K562 (cell line): ENCODE results near the gene ANO9. TPM values are rescaled to one million over a fixed set of nuclear protein-coding genes. Genes with fewer than 3 reads are reported as not detected.

Experiments used
- ATAC-seq: fragments of 200-7000 bp; cut with Tn5 transposase; 3 replicates; pipeline ENCODE4 v1.9.1; 2020; ENCODE audit warnings: moderate library complexity
- BruUV-seq: library from RNA; stranded (reverse); fragments of 400-500 nt; replicated peaks from 2 replicates; lab custom pipeline; 2021; lab: Mats Ljungman, UMichigan
- CTCF ChIA-PET: fragments of 300-600 bp; formaldehyde crosslinking; extraction: SDS; loops from one replicate; lab custom pipeline; 2021; ENCODE audit warnings: low intra/inter-chr PET ratio; lab: Yijun Ruan, JAX
- POLR2A ChIA-PET: fragments of 300-600, 350-650 bp; sonication (Branson Sonifier 250); formaldehyde crosslinking; extraction: SDS; loops from one replicate; lab custom pipeline; 2021; ENCODE audit warnings: antibody characterized with exemption, inconsistent platforms; lab: Yijun Ruan, JAX
- DNase-seq, 4 experiments: peaks; one replicate each; pipeline versions ENCODE4 v3.0.0 to v3.0.0-alpha.2; 2011 to 2018; ENCODE audit warnings: low spot score in 3 of 4, mixed read lengths in 3 of 4; ENCODE audit errors: extremely low read depth in 1 of 4
- FAIRE-seq: peaks from 2 replicates; lab custom pipeline; 2011; peaks lifted over from hg19 to GRCh38; lab: Jason Lieb, UNC
- H2AFZ ChIP-seq: 2 replicates; pipeline ENCODE4 v1.6.0; 2011; ENCODE audit warnings: low read depth, low read length, control low read depth, inconsistent platforms
- H3K27ac ChIP-seq: fragments of 200-600 bp; 3 replicates; pipeline ENCODE4 v1.8.0; 2011; ENCODE audit warnings: low read depth, mild to moderate bottlenecking, control low read depth, inconsistent platforms, low read length, moderate library complexity, mixed read lengths; ENCODE audit errors: extremely low read depth
- H3K27me3 ChIP-seq, 2 experiments: fragments of 300-600 bp in 1 of 2; 2 replicates in 1 of 2; 3 replicates in 1 of 2; pipeline versions ENCODE4 v1.6.0 to v1.8.0; 2011; ENCODE audit warnings: inconsistent platforms in 2 of 2, low read length in 2 of 2, mild to moderate bottlenecking in 1 of 2, mixed read lengths in 1 of 2, moderate library complexity in 1 of 2; ENCODE audit not compliant: control insufficient read depth in 2 of 2, insufficient read depth in 2 of 2
- H3K36me3 ChIP-seq: fragments of 300-600 bp; 3 replicates; pipeline ENCODE4 v1.8.0; 2011; ENCODE audit warnings: mild to moderate bottlenecking, low read length, inconsistent platforms; ENCODE audit not compliant: control insufficient read depth, insufficient read depth
- H3K4me1 ChIP-seq, 2 experiments: fragments of 200-600 bp in 1 of 2; replicated peaks in 1 of 2; 2 replicates in 1 of 2; 3 replicates in 1 of 2; pipeline versions ENCODE4 v1.5.1 to v1.8.0; 2011; ENCODE audit warnings: inconsistent platforms in 2 of 2, low read length in 2 of 2, mild to moderate bottlenecking in 1 of 2, mixed read lengths in 1 of 2, moderate library complexity in 1 of 2; ENCODE audit not compliant: control insufficient read depth in 2 of 2, insufficient read depth in 2 of 2
- H3K4me2 ChIP-seq: 2 replicates; pipeline ENCODE4 v1.6.1; 2011; ENCODE audit warnings: low read length, control low read depth, inconsistent platforms, mixed read lengths; ENCODE audit not compliant: insufficient read depth
- H3K4me3 ChIP-seq: fragments of 200-600 bp; sonication (generic), shearing (Covaris generic); 2 replicates; pipeline ENCODE4 v1.5.1; 2016; ENCODE audit warnings: control low read depth, inconsistent platforms
- H3K79me2 ChIP-seq: fragments of 200-600 bp; 3 replicates; pipeline ENCODE4 v1.8.0; 2011; ENCODE audit warnings: low read length, inconsistent platforms; ENCODE audit not compliant: control insufficient read depth, insufficient read depth
- H3K9ac ChIP-seq, 2 experiments: 2 replicates each; pipeline versions ENCODE4 v1.6.0 to v1.6.1; 2011; ENCODE audit warnings: low read depth in 2 of 2, low read length in 2 of 2, control low read depth in 1 of 2, inconsistent platforms in 1 of 2, mild to moderate bottlenecking in 1 of 2, mixed read lengths in 1 of 2; ENCODE audit not compliant: insufficient read depth in 1 of 2
- H3K9me1 ChIP-seq: one replicate; pipeline ENCODE4 v1.6.0; 2011; ENCODE audit warnings: inconsistent platforms, mild to moderate bottlenecking, low read length, moderate library complexity; ENCODE audit not compliant: control insufficient read depth, insufficient read depth
- H3K9me3 ChIP-seq: replicated peaks from 2 replicates; pipeline ENCODE4 v1.5.1; 2011; ENCODE audit warnings: low read depth, low read length, inconsistent platforms; ENCODE audit not compliant: control insufficient read depth, insufficient read depth
- H4K20me1 ChIP-seq: replicated peaks from 2 replicates; pipeline ENCODE4 v1.6.1; 2011; ENCODE audit warnings: low read length, inconsistent platforms, mixed read lengths; ENCODE audit not compliant: control insufficient read depth, insufficient read depth
- FIP1L1 ChIP-seq: fragments of 200-400 bp; formaldehyde crosslinking; IDR thresholded peaks from 2 replicates; pipeline ENCODE4 v1.6.1; 2018; ENCODE audit warnings: mild to moderate bottlenecking, low read depth, low read length; ENCODE audit not compliant: poor library complexity, severe bottlenecking
- NFIC ChIP-seq: fragments of 450-650 bp; IDR thresholded peaks from 2 replicates; pipeline ENCODE4 v1.6.1; 2017; ENCODE audit warnings: mild to moderate bottlenecking, inconsistent platforms
- POLR2A ChIP-seq: fragments of 450-650 bp; conservative IDR thresholded peaks from 2 replicates; pipeline ENCODE4 v1.6.1; 2016
- TEAD2 ChIP-seq: fragments of 450-650 bp; IDR thresholded peaks from 2 replicates; pipeline ENCODE4 v1.6.1; 2016; ENCODE audit warnings: missing genetic modification characterization, control low read depth, missing compliant biosample characterization
- ZBTB33 ChIP-seq: sonication (generic); formaldehyde crosslinking; IDR thresholded peaks from 2 replicates; pipeline ENCODE4 v1.8.1; 2023; ENCODE audit warnings: mild to moderate bottlenecking, missing genetic modification reagents
- ZBTB40 ChIP-seq, 2 experiments: fragments of 450-650 bp in 1 of 2; sonication (generic) in 1 of 2; formaldehyde crosslinking in 1 of 2; IDR thresholded peaks; 2 replicates each; pipeline versions ENCODE4 v1.7.1 to v1.9.0; 2016 to 2022; ENCODE audit warnings: inconsistent platforms in 1 of 2, mild to moderate bottlenecking in 1 of 2, missing genetic modification reagents in 1 of 2
- ZNF184 ChIP-seq: sonication (generic); formaldehyde crosslinking; IDR thresholded peaks from 2 replicates; pipeline ENCODE4 v1.5.0; 2020; ENCODE audit warnings: missing genetic modification reagents
- ZNF830 ChIP-seq: fragments of 250-450 bp; sonication (Bioruptor Pico); IDR thresholded peaks from 2 replicates; pipeline ENCODE4 v1.5.0; 2021; ENCODE audit warnings: mild to moderate bottlenecking
- WGBS: fragments of 100-300 bp; shearing (Covaris generic); methylation state at CpG from one replicate; pipeline ENCODE4 v1.1.6; 2016; ENCODE audit warnings: low coverage, mixed read lengths; ENCODE audit not compliant: insufficient coverage; ENCODE audit errors: missing lambda C conversion rate; 5-methylcytosine and 5-hydroxymethylcytosine counted together
- in situ Hi-C: fragments of 300-500 bp; cut with MboI; formaldehyde crosslinking; loops from 4 replicates; pipeline ENCODE4 v1.15.0; 2018; ENCODE audit warnings: inconsistent platforms, mixed read lengths
- intact Hi-C: fragments of 100-400 bp; cut with micrococcal nuclease; formaldehyde crosslinking; loops from 2 replicates; pipeline ENCODE4 v1.14.2; 2022
- polyA plus RNA-seq, 8 experiments: library from polyadenylated mRNA; depleted of rRNA in 4 of 8; stranded (reverse) in 5 of 8; unstranded in 3 of 8; fragments of >200 nt; fragmentation: Nextera tagmentation in 2 of 8; fragmentation: Illumina TruSeq in 1 of 8; extraction: Ambion mirVana in 2 of 8; extraction: Trizol in 1 of 8; gene quantifications; 2 replicates each; pipeline versions ENCODE4 v1.2.1 to v1.2.3, GENCODE V29; 2011 to 2014; ENCODE audit warnings: inconsistent platforms in 1 of 8, missing spikeins in 1 of 8
- total RNA-seq, 7 experiments: library from RNA; depleted of rRNA in 6 of 7; stranded (reverse); fragments of >200 nt in 6 of 7; fragmentation: Illumina TruSeq in 2 of 7; extraction: Trizol in 2 of 7; gene quantifications; 2 replicates each; pipeline versions ENCODE4 v1.2.1 to v1.2.3, GENCODE V29; 2011 to 2021; ENCODE audit warnings: low replicate concordance in 1 of 7

Gene ANO9
- total and polyA plus RNA-seq, 9 of the 15 experiments (the other 6 are each of a cell fraction or from before 2014, with no cell fraction given), result 0.20 to 14.5 (median 4.5) TPM

GRCh38 chr11:391117-392017, 50.4 kb downstream of the ANO9 start:
- peaks cover 27 to 65% of the 10 kb centered on the region in 2 experiments for H3K4me1 ChIP-seq
- no TSS peak for BruUV-seq
- WGBS, result 81% methylated on average over 33 of the region's 38 CpGs
- TF ChIP-seq FIP1L1, result no peak
- TF ChIP-seq ZBTB33, result no peak
- TF ChIP-seq TEAD2 (tag), result no peak
- TF ChIP-seq ZBTB40 (IDR thresholded peaks at IDR 0.05), result no peak
- TF ChIP-seq ZBTB40 (CRISPR knock-in tag; IDR thresholded peaks at IDR 0.05), result no peak
- TF ChIP-seq NFIC, result peak; percentile 26; the same call in 1 of the 2 replicates
- TF ChIP-seq ZNF184 (CRISPR knock-in tag), result no peak
- TF ChIP-seq ZNF830 (CRISPR knock-in tag), result no peak
- TF ChIP-seq POLR2A, result no peak

More at GRCh38 chr11:391117-392017, 50.4 kb downstream of the ANO9 start:
- no peaks in the 10 kb centered on the region; the same call in 1 of the 2 replicates for H3K9me3 ChIP-seq
- H3K9ac ChIP-seq, result peak overlapping the region in 1 of 2 experiments; percentile 35; a peak in 1 of 4 replicates
- no peak overlapping the region for H3K4me2 ChIP-seq
- H3K79me2 ChIP-seq, result peaks cover 32% of the 10 kb centered on the region
- H3K4me3 ChIP-seq, result no peak overlapping the region
- H3K27me3 ChIP-seq, result no peaks in the 10 kb centered on the region
- peaks cover 10% of the 10 kb centered on the region; the same call in 2 of the 3 replicates for H3K36me3 ChIP-seq
- ChIA-PET CTCF (no interaction called here), POLR2A (interaction anchor here (0.5 kb wide), 1 partner anchor 57 kb away, joined by 3 read pairs; no protein-coding TSS in a partner anchor)
- no peak overlapping the region for H2AFZ ChIP-seq
- FAIRE-seq (no peak), ATAC-seq (no peak), DNase-seq (no peak)
- in situ Hi-C loops (no loop called here), intact Hi-C loops (loop anchor here (5.0 kb wide), 1 partner anchor 56 kb away; no protein-coding TSS in a partner anchor)
- H3K9me1 ChIP-seq, result no peaks in the 10 kb centered on the region
- no peaks in the 10 kb centered on the region for H4K20me1 ChIP-seq
- no peak overlapping the region for H3K27ac ChIP-seq
